GM18520 (cell line): ENCODE data around the gene TEX101.
"Not testable (repeated sequence)": the region's sequence is repeated elsewhere in the genome, so short reads cannot be mapped to it uniquely, and the experiment has no call there.

Source experiments
- ATAC-seq: cut with Tn5 transposase; IDR thresholded peaks from one replicate; pipeline ENCODE4 v1.9.1; 2021; ENCODE audit not compliant: unreplicated experiment

TEX101 gene

GRCh38 chr19:43416951-43417623 lies 2.4 kb downstream of the TEX101 start:
- no peak for ATAC-seq

- no peak for ATAC-seq
These were observed 6.3 kb downstream of the TEX101 start for GRCh38 chr19:43420954-43421353.

- ATAC-seq: no peak
These were observed 7.5 kb downstream of the TEX101 start for GRCh38 chr19:43422000-43422688.

- ATAC-seq: no peak
These were observed 8.0 kb downstream of the TEX101 start for GRCh38 chr19:43422689-43423066.

- ATAC-seq: no peak
These were observed 9.1 kb downstream of the TEX101 start for GRCh38 chr19:43423779-43424178.

- ATAC-seq: no peak
These were observed 11.1 kb downstream of the TEX101 start for GRCh38 chr19:43425567-43426392.

- no peak for ATAC-seq
These were observed 14.7 kb downstream of the TEX101 start for GRCh38 chr19:43429395-43429794.

- no peak for ATAC-seq
These were observed 15.5 kb downstream of the TEX101 start for GRCh38 chr19:43430142-43430710.

- no peak for ATAC-seq
These were observed 16.3 kb downstream of the TEX101 start for GRCh38 chr19:43430976-43431375.

- ATAC-seq: no peak
These were observed 18.6 kb downstream of the TEX101 start for GRCh38 chr19:43433358-43433673.

GRCh38 chr19:43433689-43434088 lies 19.0 kb downstream of the TEX101 start:
- ATAC-seq: no peak

GRCh38 chr19:43435775-43436174 lies 21.1 kb downstream of the TEX101 start:
- no peak for ATAC-seq

GRCh38 chr19:43437284-43437683 lies 22.6 kb downstream of the TEX101 start:
- not testable (repeated sequence) for ATAC-seq

- ATAC-seq: no peak
These were observed 23.0 kb downstream of the TEX101 start for GRCh38 chr19:43437712-43438111.

- no peak for ATAC-seq
These were observed 23.8 kb downstream of the TEX101 start for GRCh38 chr19:43438291-43439031.

GRCh38 chr19:43439032-43439708 lies 24.5 kb downstream of the TEX101 start:
- ATAC-seq: no peak

- ATAC-seq: no peak
These were observed 25.0 kb downstream of the TEX101 start for GRCh38 chr19:43439709-43440063.

- ATAC-seq: no peak
These were observed 27.0 kb downstream of the TEX101 start for GRCh38 chr19:43441716-43442115.

GRCh38 chr19:43444091-43444490 lies 29.4 kb downstream of the TEX101 start:
- not testable (repeated sequence) for ATAC-seq

- ATAC-seq: no peak
These were observed 30.0 kb downstream of the TEX101 start for GRCh38 chr19:43444531-43445287.
